SK-N-SH (cell line): ENCODE results near the gene PCNX4. TPM values are rescaled to one million over a fixed set of nuclear protein-coding genes. Genes with fewer than 3 reads are reported as not detected.

ENCODE experiments used
- CTCF ChIA-PET: fragments of 300-600, 350-600 bp; formaldehyde crosslinking; extraction: SDS; loops from one replicate; lab custom pipeline; 2021; lab: Yijun Ruan, JAX
- POLR2A ChIA-PET: fragments of 350-600 bp; sonication (Branson Sonifier 250); formaldehyde crosslinking; extraction: SDS; loops from one replicate; lab custom pipeline; 2020; ENCODE audit warnings: antibody characterized with exemption, inconsistent platforms; lab: Yijun Ruan, JAX
- DNase-seq: peaks from one replicate; pipeline ENCODE4 v3.0.0; 2012
- H2AFZ ChIP-seq: fragments of 200-600 bp; sonication (generic); 2 replicates; pipeline ENCODE4 v1.8.1; 2016; ENCODE audit warnings: antibody characterized with exemption, mild to moderate bottlenecking, low read depth
- H3F3A ChIP-seq: fragments of 200-600 bp; sonication (generic); replicated peaks from 2 replicates; pipeline ENCODE3; 2016; ENCODE audit warnings: antibody characterized with exemption, mild to moderate bottlenecking; ENCODE audit not compliant: insufficient read depth
- H3K27ac ChIP-seq, 2 experiments: fragments of 200-500 bp in 1 of 2; fragments of 200-600 bp in 1 of 2; sonication (Bioruptor generic) in 1 of 2; sonication (generic), shearing (Covaris generic) in 1 of 2; 2 replicates each; pipeline versions ENCODE4 v1.5.1 to v1.6.1; 2014 to 2016; ENCODE audit warnings: low read depth in 2 of 2, inconsistent platforms in 1 of 2, low read length in 1 of 2, mild to moderate bottlenecking in 1 of 2, mixed read lengths in 1 of 2
- H3K27me3 ChIP-seq: fragments of 200-600 bp; sonication (generic), shearing (Covaris generic); 2 replicates; pipeline ENCODE4 v1.6.1; 2016; ENCODE audit warnings: mixed run types; ENCODE audit not compliant: insufficient read depth
- H3K36me3 ChIP-seq, 2 experiments: fragments of 200-500 bp in 1 of 2; fragments of 200-600 bp in 1 of 2; sonication (Bioruptor generic) in 1 of 2; sonication (generic) in 1 of 2; replicated peaks in 1 of 2; 2 replicates each; pipeline versions ENCODE3 to v1.5.1; 2014 to 2016; ENCODE audit warnings: low read length in 1 of 2, mild to moderate bottlenecking in 1 of 2; ENCODE audit not compliant: insufficient read depth in 2 of 2, control insufficient read depth in 1 of 2
- H3K4me1 ChIP-seq, 2 experiments: fragments of 200-500 bp in 1 of 2; fragments of 200-600 bp in 1 of 2; sonication (Bioruptor generic) in 1 of 2; sonication (generic), shearing (Covaris generic) in 1 of 2; 2 replicates each; pipeline versions ENCODE4 v1.5.1 to v1.6.1; 2014 to 2016; ENCODE audit warnings: low read depth in 1 of 2, low read length in 1 of 2, mixed run types in 1 of 2; ENCODE audit not compliant: insufficient read depth in 2 of 2, control insufficient read depth in 1 of 2
- H3K4me2 ChIP-seq: fragments of 200-600 bp; sonication (generic), shearing (Covaris generic); 2 replicates; pipeline ENCODE4 v1.6.1; 2017; ENCODE audit warnings: mixed run types
- H3K4me3 ChIP-seq, 2 experiments: fragments of 200-500 bp in 1 of 2; fragments of 200-600 bp in 1 of 2; sonication (Bioruptor generic) in 1 of 2; sonication (generic), shearing (Covaris generic) in 1 of 2; 2 replicates each; pipeline versions ENCODE4 v1.5.1 to v1.8.1; 2014 to 2016; ENCODE audit warnings: low read depth in 2 of 2, inconsistent platforms in 1 of 2, low read length in 1 of 2, mild to moderate bottlenecking in 1 of 2, mixed read lengths in 1 of 2, moderate library complexity in 1 of 2
- H3K79me2 ChIP-seq: fragments of 200-600 bp; sonication (generic); 2 replicates; pipeline ENCODE4 v1.8.1; 2017; ENCODE audit warnings: mild to moderate bottlenecking; ENCODE audit not compliant: insufficient read depth
- H3K9ac ChIP-seq: fragments of 200-600 bp; sonication (generic); 2 replicates; pipeline ENCODE4 v1.6.1; 2017; ENCODE audit warnings: mixed run types
- H3K9me2 ChIP-seq: fragments of 200-600 bp; sonication (generic); 2 replicates; pipeline ENCODE4 v1.6.1; 2017; ENCODE audit warnings: mixed run types
- H3K9me3 ChIP-seq: fragments of 200-600 bp; sonication (generic); 2 replicates; pipeline ENCODE4 v1.6.1; 2017; ENCODE audit warnings: mixed run types, mild to moderate bottlenecking, moderate library complexity
- H4K20me1 ChIP-seq: fragments of 200-600 bp; sonication (generic); 2 replicates; pipeline ENCODE4 v1.6.1; 2017; ENCODE audit warnings: mild to moderate bottlenecking, mixed run types; ENCODE audit not compliant: insufficient read depth
- EP300 ChIP-seq, 2 experiments: IDR thresholded peaks; 2 replicates each; pipeline versions ENCODE4 v1.4.0 to v1.6.1; 2012; ENCODE audit warnings: borderline replicate concordance in 1 of 2, low read depth in 1 of 2, low read length in 1 of 2
- EZH2phosphoT487 ChIP-seq: fragments of 200-600 bp; sonication (generic); IDR thresholded peaks from 2 replicates; pipeline ENCODE4 v1.6.1; 2017; ENCODE audit warnings: low read depth, mixed run types, mild to moderate bottlenecking, antibody characterized with exemption, moderate library complexity, borderline replicate concordance
- FOSL2 ChIP-seq: IDR thresholded peaks from 2 replicates; pipeline ENCODE4 v1.4.0; 2012; ENCODE audit warnings: low read depth, mild to moderate bottlenecking, moderate library complexity, borderline replicate concordance
- FOXJ3 ChIP-seq: sonication (generic); formaldehyde crosslinking; IDR thresholded peaks from 2 replicates; pipeline ENCODE4 v1.5.1; 2020; ENCODE audit warnings: mild to moderate bottlenecking, missing genetic modification reagents
- FOXM1 ChIP-seq: IDR thresholded peaks from 2 replicates; pipeline ENCODE4 v1.4.0; 2012; ENCODE audit warnings: low read depth, mild to moderate bottlenecking
- GATA2 ChIP-seq: sonication (generic); formaldehyde crosslinking; IDR thresholded peaks from 2 replicates; pipeline ENCODE4 v1.5.0; 2020; ENCODE audit warnings: mild to moderate bottlenecking, missing genetic modification reagents
- POLR2AphosphoS5 ChIP-seq: IDR thresholded peaks from 2 replicates; pipeline ENCODE4 v1.6.1; 2012; ENCODE audit warnings: low read depth, low read length
- RCOR1 ChIP-seq: fragments of 150-350 bp; IDR thresholded peaks from 2 replicates; pipeline ENCODE4 v1.6.1; 2017; ENCODE audit warnings: antibody characterized with exemption, low read length
- SMC3 ChIP-seq: IDR thresholded peaks from 2 replicates; pipeline ENCODE4 v1.6.1; 2012; ENCODE audit warnings: low read depth, low read length, improper control_type of control experiment
- TAF1 ChIP-seq: IDR thresholded peaks from 2 replicates; pipeline ENCODE4 v1.6.1; 2012; ENCODE audit warnings: low read depth, mild to moderate bottlenecking, low read length, moderate library complexity, borderline replicate concordance
- TCF12 ChIP-seq: IDR thresholded peaks from 2 replicates; pipeline ENCODE4 v1.4.0; 2012
- YY1 ChIP-seq: IDR thresholded peaks from 2 replicates; pipeline ENCODE4 v1.4.0; 2012; ENCODE audit warnings: low read depth, mild to moderate bottlenecking
- WGBS: methylation state at CpG from one replicate; pipeline ENCODE4 v1.1.6; 2017; ENCODE audit warnings: low lambda C conversion rate; 5-methylcytosine and 5-hydroxymethylcytosine counted together
- polyA plus RNA-seq, 3 experiments: library from polyadenylated mRNA; depleted of rRNA; stranded (reverse); fragments of >200 nt; gene quantifications; 2 replicates each; pipeline ENCODE4 v1.2.3, GENCODE V29; 2012
- TF ChIP-seq, protein P1 (sequence below): IDR thresholded peaks from 2 replicates; pipeline ENCODE4 v1.6.1; 2012; ENCODE audit warnings: mild to moderate bottlenecking, low read depth, low read length, moderate library complexity
- TF ChIP-seq, protein P2 (sequence below): IDR thresholded peaks from 2 replicates; pipeline ENCODE4; 2012
- TF ChIP-seq, protein P3 (sequence below): fragments of 200-600 bp; sonication (generic); IDR thresholded peaks from 2 replicates; pipeline ENCODE4 v1.6.1; 2017; ENCODE audit warnings: antibody characterized with exemption, mild to moderate bottlenecking, moderate library complexity

Gene PCNX4
- polyA plus RNA-seq, 1 of the 3 experiments (the other 2 are of a cell fraction) = 21.1 TPM

DNA sequence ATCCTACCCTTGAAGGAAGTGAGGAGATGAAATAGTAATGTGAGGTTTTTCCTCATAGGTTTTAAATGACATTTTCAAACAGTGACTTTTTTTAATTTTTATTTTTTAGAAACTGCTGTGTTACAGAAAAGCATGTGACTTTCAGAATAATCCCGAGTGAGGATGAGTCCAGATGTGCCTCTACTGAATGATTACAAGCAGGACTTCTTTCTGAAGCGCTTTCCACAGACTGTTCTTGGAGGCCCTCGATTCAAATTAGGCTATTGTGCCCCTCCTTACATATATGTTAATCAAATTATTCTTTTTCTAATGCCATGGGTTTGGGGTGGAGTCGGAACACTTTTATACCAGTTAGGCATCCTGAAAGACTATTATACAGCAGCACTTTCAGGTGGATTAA is 15.8 kb downstream of the PCNX4 start:
- Histone ChIP-seq H2AFZ (no peak overlapping the region), H4K20me1 (peaks cover 19% of the 10 kb centered on the region; the same call in 1 of the 2 replicates), H3K79me2 (peaks cover 92% of the 10 kb centered on the region), H3K9ac (no peak overlapping the region), H3K9me3 (no peaks in the 10 kb centered on the region), H3F3A (no peaks in the 10 kb centered on the region), H3K27me3 (no peaks in the 10 kb centered on the region), H3K9me2 (no peaks in the 10 kb centered on the region), H3K36me3 (peaks cover 19 to 32% of the 10 kb centered on the region in 2 experiments), H3K27ac (no peak overlapping the region), H3K4me2 (no peak overlapping the region), H3K4me1 (peaks cover 2 to 7% of the 10 kb centered on the region in 2 experiments; a peak in 2 of 4 replicates), H3K4me3 (no peak overlapping the region)
- POLR2A ChIA-PET = no interaction called here
- WGBS = 90% methylated on average over 4 of the region's 4 CpGs
- CTCF ChIA-PET = no interaction called here
- no peak for DNase-seq
- no peak for TF ChIP-seq FOSL2
- TF ChIP-seq TAF1 = no peak
- TF ChIP-seq, protein P1, sequence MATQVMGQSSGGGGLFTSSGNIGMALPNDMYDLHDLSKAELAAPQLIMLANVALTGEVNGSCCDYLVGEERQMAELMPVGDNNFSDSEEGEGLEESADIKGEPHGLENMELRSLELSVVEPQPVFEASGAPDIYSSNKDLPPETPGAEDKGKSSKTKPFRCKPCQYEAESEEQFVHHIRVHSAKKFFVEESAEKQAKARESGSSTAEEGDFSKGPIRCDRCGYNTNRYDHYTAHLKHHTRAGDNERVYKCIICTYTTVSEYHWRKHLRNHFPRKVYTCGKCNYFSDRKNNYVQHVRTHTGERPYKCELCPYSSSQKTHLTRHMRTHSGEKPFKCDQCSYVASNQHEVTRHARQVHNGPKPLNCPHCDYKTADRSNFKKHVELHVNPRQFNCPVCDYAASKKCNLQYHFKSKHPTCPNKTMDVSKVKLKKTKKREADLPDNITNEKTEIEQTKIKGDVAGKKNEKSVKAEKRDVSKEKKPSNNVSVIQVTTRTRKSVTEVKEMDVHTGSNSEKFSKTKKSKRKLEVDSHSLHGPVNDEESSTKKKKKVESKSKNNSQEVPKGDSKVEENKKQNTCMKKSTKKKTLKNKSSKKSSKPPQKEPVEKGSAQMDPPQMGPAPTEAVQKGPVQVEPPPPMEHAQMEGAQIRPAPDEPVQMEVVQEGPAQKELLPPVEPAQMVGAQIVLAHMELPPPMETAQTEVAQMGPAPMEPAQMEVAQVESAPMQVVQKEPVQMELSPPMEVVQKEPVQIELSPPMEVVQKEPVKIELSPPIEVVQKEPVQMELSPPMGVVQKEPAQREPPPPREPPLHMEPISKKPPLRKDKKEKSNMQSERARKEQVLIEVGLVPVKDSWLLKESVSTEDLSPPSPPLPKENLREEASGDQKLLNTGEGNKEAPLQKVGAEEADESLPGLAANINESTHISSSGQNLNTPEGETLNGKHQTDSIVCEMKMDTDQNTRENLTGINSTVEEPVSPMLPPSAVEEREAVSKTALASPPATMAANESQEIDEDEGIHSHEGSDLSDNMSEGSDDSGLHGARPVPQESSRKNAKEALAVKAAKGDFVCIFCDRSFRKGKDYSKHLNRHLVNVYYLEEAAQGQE = no peak
- no peak for TF ChIP-seq EP300 (IDR thresholded peaks at IDR 0.05; ENCODE audit: borderline replicate concordance in 1 of 2, low read depth in 1 of 2, low read length in 1 of 2)
- TF ChIP-seq RCOR1 = no peak
- TF ChIP-seq POLR2AphosphoS5 = no peak
- TF ChIP-seq FOXJ3 = no peak
- TF ChIP-seq SMC3 = no peak
- TF ChIP-seq FOXM1 = no peak
- TF ChIP-seq, protein P2, sequence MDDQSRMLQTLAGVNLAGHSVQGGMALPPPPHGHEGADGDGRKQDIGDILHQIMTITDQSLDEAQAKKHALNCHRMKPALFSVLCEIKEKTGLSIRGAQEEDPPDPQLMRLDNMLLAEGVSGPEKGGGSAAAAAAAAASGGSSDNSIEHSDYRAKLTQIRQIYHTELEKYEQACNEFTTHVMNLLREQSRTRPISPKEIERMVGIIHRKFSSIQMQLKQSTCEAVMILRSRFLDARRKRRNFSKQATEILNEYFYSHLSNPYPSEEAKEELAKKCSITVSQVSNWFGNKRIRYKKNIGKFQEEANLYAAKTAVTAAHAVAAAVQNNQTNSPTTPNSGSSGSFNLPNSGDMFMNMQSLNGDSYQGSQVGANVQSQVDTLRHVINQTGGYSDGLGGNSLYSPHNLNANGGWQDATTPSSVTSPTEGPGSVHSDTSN = no peak
- no peak for TF ChIP-seq TCF12
- TF ChIP-seq YY1 = no peak
- TF ChIP-seq GATA2 (CRISPR knock-in tag) = no peak
- TF ChIP-seq, all 33 proteins: peak for 0

DNA sequence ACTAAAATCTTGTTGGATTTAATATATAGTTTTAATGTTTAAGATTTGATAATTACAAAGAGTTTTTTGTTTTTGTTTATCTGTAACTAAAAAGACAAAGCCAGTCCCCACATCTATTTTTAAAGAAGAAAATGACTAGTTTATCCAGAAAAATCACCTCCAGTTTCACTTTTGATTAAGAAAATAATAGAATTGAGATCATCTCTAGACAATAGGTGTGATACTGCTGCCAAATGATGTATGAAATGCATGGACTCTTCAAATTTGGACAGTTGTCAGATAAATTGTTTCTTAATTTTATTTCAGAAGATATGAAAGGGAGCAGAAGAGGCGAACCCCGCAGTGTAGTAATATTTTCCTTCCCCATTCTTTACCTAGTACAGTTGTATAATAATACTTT is 20.0 kb downstream of the PCNX4 start:
- Histone ChIP-seq H3K27me3 (no peaks in the 10 kb centered on the region), H3K9me2 (no peaks in the 10 kb centered on the region), H3K36me3 (peaks cover 38 to 46% of the 10 kb centered on the region in 2 experiments), H3K9ac (no peak overlapping the region), H3K4me1 (peaks cover 0 to 5% of the 10 kb centered on the region in 2 experiments; a peak in 2 of 4 replicates), H3K9me3 (no peaks in the 10 kb centered on the region), H2AFZ (no peak overlapping the region), H3F3A (peaks cover 4% of the 10 kb centered on the region), H3K4me2 (no peak overlapping the region), H4K20me1 (peaks cover 8% of the 10 kb centered on the region; the same call in 1 of the 2 replicates), H3K27ac (no peak overlapping the region), H3K4me3 (no peak overlapping the region), H3K79me2 (peaks cover 87% of the 10 kb centered on the region)
- TF ChIP-seq FOSL2 = no peak
- TF ChIP-seq, protein P3, sequence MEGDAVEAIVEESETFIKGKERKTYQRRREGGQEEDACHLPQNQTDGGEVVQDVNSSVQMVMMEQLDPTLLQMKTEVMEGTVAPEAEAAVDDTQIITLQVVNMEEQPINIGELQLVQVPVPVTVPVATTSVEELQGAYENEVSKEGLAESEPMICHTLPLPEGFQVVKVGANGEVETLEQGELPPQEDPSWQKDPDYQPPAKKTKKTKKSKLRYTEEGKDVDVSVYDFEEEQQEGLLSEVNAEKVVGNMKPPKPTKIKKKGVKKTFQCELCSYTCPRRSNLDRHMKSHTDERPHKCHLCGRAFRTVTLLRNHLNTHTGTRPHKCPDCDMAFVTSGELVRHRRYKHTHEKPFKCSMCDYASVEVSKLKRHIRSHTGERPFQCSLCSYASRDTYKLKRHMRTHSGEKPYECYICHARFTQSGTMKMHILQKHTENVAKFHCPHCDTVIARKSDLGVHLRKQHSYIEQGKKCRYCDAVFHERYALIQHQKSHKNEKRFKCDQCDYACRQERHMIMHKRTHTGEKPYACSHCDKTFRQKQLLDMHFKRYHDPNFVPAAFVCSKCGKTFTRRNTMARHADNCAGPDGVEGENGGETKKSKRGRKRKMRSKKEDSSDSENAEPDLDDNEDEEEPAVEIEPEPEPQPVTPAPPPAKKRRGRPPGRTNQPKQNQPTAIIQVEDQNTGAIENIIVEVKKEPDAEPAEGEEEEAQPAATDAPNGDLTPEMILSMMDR = no peak
- no peak for TF ChIP-seq EZH2phosphoT487
- POLR2A ChIA-PET = no interaction called here
- 93% methylated on average over 2 of the region's 2 CpGs for WGBS
- CTCF ChIA-PET = interaction anchor here (1.2 kb wide), 1 partner anchor 73 kb away, joined by 4 read pairs; no protein-coding TSS in a partner anchor
- DNase-seq = no peak
